IPS-15b (cell line): ENCODE measurements around the gene ACSF3.

Source experiments
- H3K27me3 ChIP-seq: one replicate; pipeline ENCODE4 v1.6.1; 2013; ENCODE audit warnings: low read length; ENCODE audit not compliant: control insufficient read depth, insufficient read depth
- H3K36me3 ChIP-seq: one replicate; pipeline ENCODE4 v1.6.1; 2013; ENCODE audit warnings: low read length; ENCODE audit not compliant: control insufficient read depth, insufficient read depth
- H3K4me1 ChIP-seq: one replicate; pipeline ENCODE4 v1.6.1; 2013; ENCODE audit warnings: mild to moderate bottlenecking, low read length; ENCODE audit not compliant: control insufficient read depth, insufficient read depth
- H3K4me3 ChIP-seq: one replicate; pipeline ENCODE4 v1.5.1; 2013; ENCODE audit warnings: low read depth, low read length
- H3K9ac ChIP-seq: one replicate; pipeline ENCODE4 v1.6.1; 2013; ENCODE audit warnings: low read depth, mild to moderate bottlenecking, low read length
- H3K9me3 ChIP-seq: one replicate; pipeline ENCODE4 v1.6.1; 2013; ENCODE audit warnings: mild to moderate bottlenecking, low read length; ENCODE audit not compliant: control insufficient read depth, insufficient read depth

The ACSF3 gene

GRCh38 chr16:89058812-89059211 is 34.8 kb upstream of the ACSF3 start:
- Histone ChIP-seq H3K27me3 (no peaks in the 10 kb centered on the region), H3K4me1 (no peaks in the 10 kb centered on the region), H3K9ac (no peak overlapping the region)

GRCh38 chr16:89060207-89060794 is 33.4 kb upstream of the ACSF3 start:
- Histone ChIP-seq H3K4me1 (no peaks in the 10 kb centered on the region), H3K36me3 (no peaks in the 10 kb centered on the region), H3K9ac (no peak overlapping the region), H3K9me3 (no peaks in the 10 kb centered on the region), H3K4me3 (no peak overlapping the region), H3K27me3 (no peaks in the 10 kb centered on the region)

More at GRCh38 chr16:89058812-89059211, 34.8 kb upstream of the ACSF3 start:
- Histone ChIP-seq H3K9me3 (no peaks in the 10 kb centered on the region), H3K36me3 (no peaks in the 10 kb centered on the region), H3K4me3 (no peak overlapping the region)

- no peaks in the 10 kb centered on the region for H3K36me3 ChIP-seq
- no peaks in the 10 kb centered on the region for H3K9me3 ChIP-seq
- H3K27me3 ChIP-seq = no peaks in the 10 kb centered on the region
- H3K9ac ChIP-seq = no peak overlapping the region
- no peaks in the 10 kb centered on the region for H3K4me1 ChIP-seq
- H3K4me3 ChIP-seq = no peak overlapping the region
These were observed 32.6 kb upstream of the ACSF3 start for GRCh38 chr16:89061086-89061485.

GRCh38 chr16:89061590-89062380 is 31.9 kb upstream of the ACSF3 start:
- H3K27me3 ChIP-seq = no peaks in the 10 kb centered on the region
- no peaks in the 10 kb centered on the region for H3K36me3 ChIP-seq
- H3K4me3 ChIP-seq = no peak overlapping the region
- no peaks in the 10 kb centered on the region for H3K9me3 ChIP-seq
- H3K4me1 ChIP-seq = no peaks in the 10 kb centered on the region
- no peak overlapping the region for H3K9ac ChIP-seq

GRCh38 chr16:89062389-89063345 is 31.0 kb upstream of the ACSF3 start:
- no peaks in the 10 kb centered on the region for H3K36me3 ChIP-seq
- H3K27me3 ChIP-seq = no peaks in the 10 kb centered on the region
- no peaks in the 10 kb centered on the region for H3K9me3 ChIP-seq
- no peaks in the 10 kb centered on the region for H3K4me1 ChIP-seq
- no peak overlapping the region for H3K9ac ChIP-seq
- H3K4me3 ChIP-seq = no peak overlapping the region

- Histone ChIP-seq H3K27me3 (no peaks in the 10 kb centered on the region), H3K4me1 (no peaks in the 10 kb centered on the region), H3K4me3 (no peak overlapping the region), H3K9me3 (no peaks in the 10 kb centered on the region), H3K9ac (no peak overlapping the region), H3K36me3 (no peaks in the 10 kb centered on the region)
These were observed 29.8 kb upstream of the ACSF3 start for GRCh38 chr16:89063768-89064320.

- H3K9me3 ChIP-seq = no peaks in the 10 kb centered on the region
- H3K4me3 ChIP-seq = no peak overlapping the region
- H3K36me3 ChIP-seq = no peaks in the 10 kb centered on the region
- no peaks in the 10 kb centered on the region for H3K4me1 ChIP-seq
- no peak overlapping the region for H3K9ac ChIP-seq
- no peaks in the 10 kb centered on the region for H3K27me3 ChIP-seq
These were observed 28.8 kb upstream of the ACSF3 start for GRCh38 chr16:89064606-89065457.

GRCh38 chr16:89065458-89065822 is 28.2 kb upstream of the ACSF3 start:
- H3K9ac ChIP-seq = no peak overlapping the region
- no peaks in the 10 kb centered on the region for H3K27me3 ChIP-seq
- H3K36me3 ChIP-seq = no peaks in the 10 kb centered on the region
- H3K9me3 ChIP-seq = no peaks in the 10 kb centered on the region
- no peak overlapping the region for H3K4me3 ChIP-seq
- no peaks in the 10 kb centered on the region for H3K4me1 ChIP-seq

GRCh38 chr16:89066721-89067120 is 26.9 kb upstream of the ACSF3 start:
- Histone ChIP-seq H3K9me3 (no peaks in the 10 kb centered on the region), H3K4me3 (no peak overlapping the region), H3K27me3 (no peaks in the 10 kb centered on the region), H3K4me1 (no peaks in the 10 kb centered on the region), H3K9ac (no peak overlapping the region), H3K36me3 (no peaks in the 10 kb centered on the region)

GRCh38 chr16:89067677-89068443 is 25.8 kb upstream of the ACSF3 start:
- H3K27me3 ChIP-seq = no peaks in the 10 kb centered on the region
- H3K4me3 ChIP-seq = no peak overlapping the region
- H3K36me3 ChIP-seq = no peaks in the 10 kb centered on the region
- H3K9ac ChIP-seq = no peak overlapping the region
- H3K9me3 ChIP-seq = no peaks in the 10 kb centered on the region
- no peaks in the 10 kb centered on the region for H3K4me1 ChIP-seq
